HG03095 (cell line): ENCODE results near the gene SQOR.

Experiments
- ATAC-seq: cut with Tn5 transposase; IDR thresholded peaks from one replicate; pipeline ENCODE4 v1.9.1; 2021; ENCODE audit warnings: moderate library complexity; ENCODE audit not compliant: unreplicated experiment

The SQOR gene

DNA sequence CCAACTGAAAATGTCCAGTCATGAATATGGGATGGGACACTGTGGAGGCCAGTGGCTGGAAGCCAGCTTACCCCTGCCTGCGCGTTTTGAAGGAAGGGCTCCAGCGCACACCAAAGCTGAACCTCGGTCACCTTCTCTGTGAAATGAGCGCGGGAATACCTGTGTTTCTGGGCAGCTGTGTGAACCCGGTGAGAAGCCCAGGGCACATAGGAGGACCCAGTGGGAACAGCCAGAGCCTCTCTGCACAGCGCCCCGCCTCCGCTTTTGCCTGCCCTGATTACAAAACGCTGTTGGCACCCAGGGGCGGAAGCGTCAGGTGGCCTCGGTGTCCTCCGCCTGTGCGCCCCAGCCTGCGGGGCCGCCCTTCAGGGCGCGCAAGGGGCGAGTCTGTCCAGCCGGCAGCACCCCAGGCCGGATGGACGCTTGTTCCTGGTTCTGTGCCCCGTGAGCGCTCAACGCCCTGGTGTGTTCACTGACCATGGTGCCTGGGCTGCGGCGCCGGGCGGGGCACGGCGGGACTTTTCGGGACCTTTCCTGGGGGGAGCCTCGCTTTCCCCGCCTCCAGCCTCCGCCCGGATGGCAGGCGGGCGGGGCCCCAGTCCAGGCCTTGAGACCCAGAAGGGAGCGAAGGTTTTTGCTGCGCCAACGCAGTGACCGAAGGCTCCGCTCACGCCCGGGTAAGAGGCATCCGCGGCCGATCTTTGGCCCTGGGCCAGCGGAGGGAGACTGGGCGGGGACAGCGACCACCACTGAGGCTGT lies at the start of gene SQOR:
SQOR (plus strand) TSS at position 598 of the 759 bp plus-strand sequence. CDS start 23,895 bp downstream, outside the sequence.
- ATAC-seq, result peak; percentile 67

- ATAC-seq, result no peak
Observed at GRCh38 chr15:45585069-45585791, 49.6 kb upstream of the SQOR start.

- no peak for ATAC-seq
Observed at GRCh38 chr15:45586125-45586524, 48.7 kb upstream of the SQOR start.

DNA sequence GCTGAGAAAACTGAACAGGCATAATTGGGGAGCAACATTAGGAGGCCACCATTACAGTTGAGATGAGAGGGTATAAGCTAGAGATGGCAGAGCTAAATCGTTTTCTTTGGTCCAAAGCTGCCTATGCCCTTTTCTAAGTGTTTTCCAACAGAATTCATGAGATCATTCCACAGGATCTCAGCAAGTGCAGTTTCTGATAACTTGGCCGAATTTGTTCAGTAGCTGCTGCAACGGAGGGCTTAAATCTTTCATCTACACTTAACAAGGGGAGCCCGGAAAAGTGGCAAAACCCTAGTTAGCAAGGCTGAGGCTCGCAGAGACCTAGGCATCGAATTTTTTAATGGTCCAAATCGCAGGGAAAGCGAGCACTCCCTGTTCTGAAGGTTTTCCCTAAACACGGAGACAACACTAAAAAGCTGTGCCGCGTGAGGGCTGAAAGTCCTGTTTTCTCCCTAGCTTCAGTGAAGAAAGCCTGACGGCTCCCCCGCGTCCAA lies 48.2 kb upstream of the SQOR start:
- no peak for ATAC-seq

DNA sequence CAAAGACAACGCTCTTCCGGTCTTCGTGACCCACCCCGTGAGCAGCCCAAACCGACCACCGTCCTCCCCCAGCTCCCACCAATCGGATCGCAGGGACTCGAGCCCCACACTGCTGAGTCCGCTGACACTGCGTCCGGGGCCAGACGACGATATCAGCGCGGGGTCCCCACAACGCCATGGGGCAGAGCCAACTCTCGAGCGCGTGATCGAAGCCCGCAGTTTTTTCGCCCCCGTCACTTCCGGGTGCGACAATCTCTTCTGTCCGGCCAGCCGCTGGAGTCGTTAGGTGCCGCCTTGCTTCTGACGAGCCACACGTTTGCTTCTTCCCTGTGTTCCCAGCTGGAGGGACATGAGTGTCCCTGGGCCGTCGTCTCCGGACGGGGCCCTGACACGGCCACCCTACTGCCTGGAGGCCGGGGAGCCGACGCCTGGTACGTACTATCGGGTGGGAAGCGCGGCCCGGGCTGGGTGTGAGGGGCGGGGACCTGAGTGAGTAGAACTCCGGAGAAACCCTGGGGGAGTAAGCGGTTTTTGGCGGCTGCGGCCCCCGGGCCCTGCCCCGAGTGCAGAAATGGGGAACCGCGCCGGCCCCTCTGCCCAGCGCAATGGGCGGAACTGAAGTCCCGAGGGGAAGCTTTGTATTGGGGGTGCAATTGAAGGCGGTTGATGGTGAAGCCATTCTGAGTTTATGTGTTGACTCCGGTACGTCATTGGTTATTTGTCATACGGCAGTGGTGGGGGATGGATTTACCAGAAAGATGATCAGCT lies 47.5 kb upstream of the SQOR start, which contains the start of gene BLOC1S6:
BLOC1S6 (plus strand) TSS at position 285 of the 768 bp plus-strand sequence; CDS start at position 350, 65 bp downstream.
- peak; percentile 72 for ATAC-seq

- no peak for ATAC-seq
Observed at GRCh38 chr15:45587863-45588170, 47.0 kb upstream of the SQOR start.

- no peak for ATAC-seq
Observed at GRCh38 chr15:45588219-45588875, 46.5 kb upstream of the SQOR start.

DNA sequence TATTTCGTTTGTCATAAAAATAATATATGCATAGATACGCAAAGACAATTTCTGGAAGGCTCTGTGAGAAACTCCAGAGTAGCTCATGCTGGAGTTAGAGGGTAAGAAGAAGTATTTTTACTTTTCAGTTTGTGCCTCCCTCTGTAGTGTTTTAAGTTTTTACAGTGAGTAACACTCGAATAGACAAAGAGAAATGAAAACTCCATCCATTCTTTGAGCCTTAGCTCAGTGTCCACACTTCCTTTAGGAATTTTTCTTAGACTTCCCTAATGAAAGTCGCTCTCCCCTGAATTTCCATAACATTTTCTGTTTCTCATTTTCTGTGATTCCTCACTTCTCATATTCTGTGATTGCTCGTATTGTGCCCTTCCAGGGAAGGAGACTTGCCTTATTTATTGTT lies 45.6 kb upstream of the SQOR start:
- ATAC-seq, result no peak

GRCh38 chr15:45594319-45594718 lies 40.5 kb upstream of the SQOR start:
- ATAC-seq, result no peak

GRCh38 chr15:45594835-45595530 lies 39.8 kb upstream of the SQOR start:
- ATAC-seq, result no peak

DNA sequence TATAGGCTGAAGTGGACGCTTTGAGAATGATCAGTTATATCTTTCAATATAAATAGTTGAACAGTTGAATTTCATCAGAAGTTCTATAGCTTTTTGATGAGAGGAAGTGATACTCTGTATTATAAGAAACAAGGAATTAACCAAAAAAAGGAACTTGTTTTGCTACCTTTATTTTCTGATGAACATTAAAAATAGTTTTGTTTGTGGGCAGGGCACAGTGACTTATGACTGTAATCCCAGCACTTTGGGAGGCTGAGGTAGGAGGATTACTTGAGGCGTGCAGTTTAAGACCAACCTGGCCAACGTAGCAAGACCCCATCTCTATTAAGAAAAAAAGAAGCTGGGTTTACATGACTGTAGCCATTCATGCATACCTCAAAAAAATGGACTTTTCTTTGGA lies 30.9 kb upstream of the SQOR start:
- ATAC-seq, result no peak

DNA sequence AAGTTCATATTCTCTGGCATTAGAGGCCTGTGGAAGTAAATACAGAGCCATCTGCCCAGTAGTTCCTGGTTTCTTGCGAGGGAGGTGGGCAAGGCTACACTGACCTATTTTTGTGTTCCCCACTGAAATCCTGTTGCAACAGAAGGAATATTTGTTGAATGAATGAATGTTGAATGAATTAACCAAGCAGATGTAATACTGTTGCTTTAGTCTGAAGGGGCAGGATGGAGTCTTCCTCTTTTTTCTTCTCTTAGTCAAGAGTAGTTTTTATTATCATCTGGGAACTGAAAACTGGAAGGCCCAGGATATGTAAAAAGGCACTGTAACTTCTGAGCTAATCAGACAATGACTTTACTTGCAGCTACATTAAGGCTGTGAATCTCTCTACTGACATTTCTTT lies 30.5 kb upstream of the SQOR start:
- ATAC-seq, result no peak

- no peak for ATAC-seq
Observed at GRCh38 chr15:45606413-45606812, 28.4 kb upstream of the SQOR start.

DNA sequence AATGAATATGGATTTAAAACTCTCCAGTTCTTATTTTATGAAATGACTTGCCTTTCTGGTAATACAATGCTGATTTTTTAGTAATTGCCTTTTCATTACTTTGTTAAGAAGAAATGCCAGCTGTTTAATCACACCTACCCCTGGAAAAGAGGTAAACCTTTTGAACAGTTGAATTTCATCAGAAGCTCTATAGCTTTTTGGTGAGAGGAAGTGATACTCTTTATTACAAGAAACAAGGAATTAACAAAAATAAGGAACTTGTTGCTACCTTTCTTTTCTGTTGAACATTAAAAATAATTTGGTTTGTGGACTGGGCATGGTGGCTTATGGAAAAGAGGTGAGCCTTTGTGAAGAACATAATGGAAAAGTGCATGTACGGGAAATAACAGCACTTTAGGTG lies 28.0 kb upstream of the SQOR start:
- no peak for ATAC-seq

DNA sequence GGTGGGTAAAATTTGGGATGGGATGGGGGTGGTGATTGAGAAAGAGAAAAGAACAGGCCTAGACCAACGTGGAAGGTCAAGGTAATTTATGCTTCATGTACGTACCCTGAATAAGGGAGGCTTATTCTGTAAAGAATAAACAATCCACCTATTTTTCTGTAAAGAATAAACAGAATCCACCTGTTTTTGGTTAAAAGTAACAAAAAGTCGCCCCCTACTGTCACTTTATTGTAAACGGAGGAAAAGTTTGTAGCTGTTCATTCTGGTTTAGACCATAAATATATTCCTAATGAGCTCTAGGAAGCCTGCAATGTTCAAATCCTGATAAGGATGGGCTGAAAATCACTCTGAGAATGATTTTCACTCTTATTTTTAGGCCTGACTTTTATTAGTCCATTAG lies 23.5 kb upstream of the SQOR start:
- ATAC-seq, result no peak

GRCh38 chr15:45612790-45613415 lies 21.9 kb upstream of the SQOR start:
- no peak for ATAC-seq

- ATAC-seq, result no peak
Observed at GRCh38 chr15:45616901-45617323, 17.9 kb upstream of the SQOR start.

DNA sequence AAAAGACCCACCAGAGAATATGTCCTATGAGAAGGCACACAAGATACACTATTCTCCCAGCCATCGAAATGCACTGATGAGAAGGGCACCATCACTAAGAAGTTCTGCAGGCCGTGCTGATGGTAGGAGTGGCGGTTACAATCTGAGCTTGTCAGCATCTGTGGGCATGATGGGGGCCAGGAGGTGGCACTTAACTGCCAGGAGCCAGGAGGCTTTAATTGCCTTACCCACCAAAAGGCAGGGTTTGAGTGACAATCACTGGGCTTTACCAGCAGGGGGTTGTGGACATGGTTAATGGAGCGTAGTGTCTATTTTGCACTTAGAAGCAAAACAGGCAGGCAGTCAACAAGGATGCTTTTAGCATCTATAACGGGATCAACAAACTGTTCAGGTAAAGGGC lies 16.0 kb upstream of the SQOR start:
- no peak for ATAC-seq

- no peak for ATAC-seq
Observed at GRCh38 chr15:45628136-45628535, 6.7 kb upstream of the SQOR start.
